SK-N-MC (cell line): ENCODE measurements around the gene ANK3.

Experiments
- DNase-seq: peaks from one replicate; pipeline ENCODE4 v3.0.0-alpha.2; 2011; ENCODE audit warnings: low read depth, low spot score
- H3K27ac ChIP-seq: fragments of 200-600 bp; sonication (generic); 2 replicates; pipeline ENCODE4 v1.5.1; 2016; ENCODE audit warnings: mixed run types
- H3K36me3 ChIP-seq: fragments of 200-600 bp; sonication (generic); 2 replicates; pipeline ENCODE4 v1.6.1; 2017; ENCODE audit warnings: antibody characterized with exemption, low read length, mixed read lengths; ENCODE audit not compliant: insufficient read depth
- H3K4me3 ChIP-seq: fragments of 200-600 bp; sonication (generic); 2 replicates; pipeline ENCODE4 v1.5.1; 2016
- H3K9ac ChIP-seq: fragments of 200-600 bp; sonication (generic); 2 replicates; pipeline ENCODE4 v1.8.0; 2017; ENCODE audit warnings: mixed run types, mixed read lengths; ENCODE audit not compliant: insufficient read length
- H3K9me3 ChIP-seq: fragments of 200-600 bp; sonication (generic); 2 replicates; pipeline ENCODE4 v1.6.1; 2017; ENCODE audit warnings: low read depth, mild to moderate bottlenecking, antibody characterized with exemption, low read length, moderate library complexity, mixed read lengths
- EZH2 ChIP-seq: fragments of 200-600 bp; sonication (generic); IDR thresholded peaks from one replicate; pipeline ENCODE4 v1.6.1; 2017; ENCODE audit warnings: antibody characterized with exemption
- FOXP2 ChIP-seq: optimal IDR thresholded peaks from 2 replicates; pipeline ENCODE3; 2011; ENCODE audit warnings: mild to moderate bottlenecking, moderate library complexity; ENCODE audit not compliant: insufficient read depth; ENCODE audit errors: extremely low read length, control extremely low read depth
- POLR2AphosphoS5 ChIP-seq: IDR thresholded peaks from 2 replicates; pipeline ENCODE4 v1.6.1; 2012; ENCODE audit warnings: mild to moderate bottlenecking, low read depth, low read length, borderline replicate concordance

Gene ANK3

DNA sequence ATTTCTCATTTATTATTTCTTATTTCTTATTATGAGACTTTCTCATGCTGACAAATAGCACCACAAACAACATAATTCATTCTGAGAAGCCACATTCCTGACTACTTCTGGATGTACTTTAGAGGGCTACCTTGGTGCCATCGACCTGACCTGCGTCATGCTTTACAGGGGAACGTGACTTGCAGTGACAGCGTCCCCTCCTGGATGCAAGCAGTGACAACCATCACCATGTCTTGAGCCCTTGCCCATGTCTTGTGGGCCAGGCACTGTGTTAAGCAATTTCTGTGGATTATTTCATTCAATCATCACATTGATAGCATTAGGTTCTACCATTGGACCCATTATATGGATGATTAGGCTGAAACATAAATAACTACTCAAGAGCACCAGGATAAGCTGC is 137.0 kb downstream of the ANK3 start:
- Histone ChIP-seq H3K9ac (no peak overlapping the region), H3K27ac (no peak overlapping the region), H3K4me3 (no peak overlapping the region), H3K9me3 (no peaks in the 10 kb centered on the region), H3K36me3 (no peaks in the 10 kb centered on the region)
- DNase-seq, result no peak
- TF ChIP-seq EZH2 (no peak), POLR2AphosphoS5 (no peak)

DNA sequence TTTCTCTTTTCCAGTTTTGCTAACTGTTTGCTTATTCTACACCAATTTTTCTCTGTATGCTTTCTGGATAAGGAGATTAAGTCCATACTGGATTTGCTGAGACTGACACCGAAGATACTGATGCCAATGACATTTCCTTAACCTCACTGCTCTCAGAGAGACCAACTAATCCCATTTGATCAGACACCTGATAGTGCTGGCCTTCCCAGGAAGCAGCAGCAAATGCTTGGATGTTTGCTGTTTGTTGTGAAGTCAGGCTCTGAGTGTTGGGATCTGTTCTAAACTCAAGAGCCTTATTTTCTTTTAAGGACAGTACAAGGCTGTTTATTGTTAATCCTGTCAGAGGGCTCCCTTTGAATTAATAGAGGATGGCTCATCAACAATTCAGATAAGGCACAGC is 143.3 kb downstream of the ANK3 start:
- Histone ChIP-seq H3K9ac (no peak overlapping the region), H3K4me3 (no peak overlapping the region), H3K9me3 (no peaks in the 10 kb centered on the region), H3K36me3 (no peaks in the 10 kb centered on the region), H3K27ac (no peak overlapping the region)
- no peak for TF ChIP-seq POLR2AphosphoS5
- no peak for TF ChIP-seq EZH2
- no peak for TF ChIP-seq FOXP2
- DNase-seq, result no peak

DNA sequence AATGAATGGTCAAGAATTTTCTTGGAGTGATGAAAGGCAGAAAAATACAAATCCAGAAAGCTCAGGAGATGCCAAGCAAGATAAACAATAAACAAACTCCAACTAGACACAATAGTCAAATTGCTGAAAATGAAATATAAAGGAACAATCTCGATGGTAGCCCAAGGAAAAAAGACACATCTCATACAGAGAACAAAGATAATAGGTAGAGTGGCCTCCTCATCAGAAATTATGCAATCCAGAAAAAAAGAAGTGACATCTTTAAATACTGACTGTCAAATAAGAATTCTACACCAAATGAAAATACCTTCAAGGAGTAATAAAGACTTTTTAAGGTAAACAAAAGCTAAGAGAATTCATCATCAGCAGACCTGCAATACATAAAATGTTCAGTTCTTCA is 150.4 kb downstream of the ANK3 start:
- Histone ChIP-seq H3K9me3 (no peaks in the 10 kb centered on the region), H3K36me3 (no peaks in the 10 kb centered on the region), H3K27ac (no peak overlapping the region), H3K4me3 (no peak overlapping the region), H3K9ac (no peak overlapping the region)
- DNase-seq, result no peak
- TF ChIP-seq EZH2, result no peak
- TF ChIP-seq POLR2AphosphoS5, result no peak
- TF ChIP-seq FOXP2, result no peak

DNA sequence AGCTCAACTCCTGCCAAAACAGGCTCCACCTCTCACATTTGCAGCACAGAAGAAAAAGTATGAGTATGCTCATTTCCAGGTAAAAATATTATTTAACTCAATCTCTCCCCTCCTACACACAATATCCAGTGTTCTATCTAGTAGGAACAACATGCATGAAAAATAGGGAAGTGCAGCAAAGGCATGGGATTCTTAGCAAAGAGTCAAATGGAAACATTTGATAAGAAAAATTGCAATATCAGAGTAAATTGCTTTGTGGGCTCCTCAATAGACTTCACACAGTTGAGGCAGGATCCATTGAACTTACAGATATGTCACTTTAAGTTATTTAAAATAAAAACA is 150.9 kb downstream of the ANK3 start:
- TF ChIP-seq FOXP2, result no peak
- TF ChIP-seq POLR2AphosphoS5, result no peak
- TF ChIP-seq EZH2, result no peak
- no peak overlapping the region for H3K9ac ChIP-seq
- DNase-seq, result no peak
- no peak overlapping the region for H3K27ac ChIP-seq
- no peak overlapping the region for H3K4me3 ChIP-seq
- H3K36me3 ChIP-seq, result no peaks in the 10 kb centered on the region
- H3K9me3 ChIP-seq, result no peaks in the 10 kb centered on the region

DNA sequence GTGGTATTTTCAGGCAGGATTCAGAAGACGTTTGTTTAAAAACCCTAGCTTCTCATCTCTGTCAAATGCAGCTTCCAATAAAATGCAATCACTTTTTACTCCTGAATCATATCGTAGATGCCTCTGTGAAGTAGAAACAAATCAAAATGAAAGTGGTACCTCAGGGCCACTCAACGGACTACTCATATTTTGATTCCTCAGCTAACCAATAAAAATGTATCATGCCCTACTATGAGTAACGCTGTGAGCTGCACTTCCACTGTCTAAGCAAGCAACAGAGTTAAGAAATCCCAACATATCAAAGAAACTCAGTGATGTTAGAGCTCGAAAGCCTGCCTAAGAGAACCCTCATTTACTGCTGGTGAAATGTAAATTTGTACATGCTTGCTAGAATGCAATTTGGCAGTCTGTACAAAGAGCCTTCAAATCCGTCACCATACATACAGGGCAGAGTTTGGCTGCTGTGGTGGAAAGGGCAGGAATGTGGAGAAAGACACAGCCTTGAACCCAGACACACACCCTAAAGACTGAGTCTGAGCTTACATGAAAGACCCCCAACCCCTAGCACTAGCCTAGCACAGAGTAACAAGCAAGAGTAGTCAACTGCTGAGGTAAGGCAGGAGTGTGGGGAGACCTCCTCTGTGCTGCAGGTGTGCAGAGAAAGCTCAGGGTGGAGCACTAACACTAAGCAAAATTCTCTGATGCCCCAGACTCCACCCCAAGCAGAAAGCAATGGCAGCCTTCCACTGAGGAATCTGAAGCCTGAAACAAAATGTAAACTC is 151.5 kb downstream of the ANK3 start:
- no peak overlapping the region for H3K27ac ChIP-seq
- no peak for DNase-seq
- H3K4me3 ChIP-seq, result no peak overlapping the region; the same call in 1 of the 2 replicates
- TF ChIP-seq FOXP2 (no peak), POLR2AphosphoS5 (no peak), EZH2 (no peak)
- no peak overlapping the region for H3K9ac ChIP-seq
- no peaks in the 10 kb centered on the region for H3K9me3 ChIP-seq
- no peaks in the 10 kb centered on the region for H3K36me3 ChIP-seq

DNA sequence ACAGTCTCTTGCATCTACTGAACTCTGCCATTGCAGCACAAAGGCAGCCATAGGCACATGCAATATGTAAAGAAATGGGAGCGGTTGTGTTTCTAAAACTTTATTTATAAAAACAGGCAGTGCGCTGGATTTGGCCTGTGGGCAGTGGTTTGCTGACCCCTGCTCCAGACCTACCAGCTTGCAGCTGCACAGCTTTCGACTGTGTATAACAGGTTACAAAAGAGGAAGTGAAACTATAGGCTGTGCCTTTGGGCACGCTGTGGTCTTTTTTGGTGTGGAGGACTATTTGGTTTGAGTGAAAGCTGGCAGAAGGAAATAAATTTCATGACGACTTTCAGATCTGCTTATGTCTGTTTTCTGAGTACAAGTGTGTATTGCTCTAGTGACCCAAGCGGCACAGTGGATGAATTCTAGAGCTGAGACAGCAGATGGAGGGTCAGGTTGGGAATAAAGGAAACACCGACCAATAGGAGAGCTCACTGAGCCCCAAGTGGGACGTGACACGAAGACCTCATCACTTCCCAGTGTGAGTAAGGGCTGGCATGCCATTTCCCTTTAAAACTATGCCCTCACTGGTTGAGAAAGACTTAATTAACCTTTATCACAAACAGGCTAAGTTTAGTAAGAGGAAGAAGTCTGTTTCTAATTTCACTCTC is 152.7 kb downstream of the ANK3 start:
- H3K27ac ChIP-seq, result no peak overlapping the region
- no peak overlapping the region for H3K9ac ChIP-seq
- no peak for DNase-seq
- no peaks in the 10 kb centered on the region for H3K9me3 ChIP-seq
- H3K36me3 ChIP-seq, result no peaks in the 10 kb centered on the region
- TF ChIP-seq EZH2, result no peak
- TF ChIP-seq POLR2AphosphoS5, result no peak
- TF ChIP-seq FOXP2, result no peak
- no peak overlapping the region for H3K4me3 ChIP-seq

DNA sequence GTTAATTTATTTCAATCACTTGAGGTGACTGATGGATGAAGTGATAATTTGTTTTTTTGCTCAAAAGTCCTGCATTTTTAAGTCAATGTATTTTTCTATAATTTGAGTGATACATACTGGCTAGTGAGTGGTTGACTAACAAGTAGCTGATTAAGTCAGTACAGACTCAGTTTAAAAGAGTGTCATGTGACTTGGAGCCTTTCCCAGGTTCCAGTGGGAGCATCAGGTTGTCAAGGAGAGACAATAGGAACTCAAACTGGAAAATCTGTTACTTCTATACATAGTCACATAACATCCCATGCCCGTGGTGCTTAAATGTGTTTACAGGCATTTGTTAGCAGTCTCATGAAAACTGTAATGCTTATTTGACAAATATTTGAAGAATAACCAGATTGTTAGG is 154.7 kb downstream of the ANK3 start:
- no peak for DNase-seq

DNA sequence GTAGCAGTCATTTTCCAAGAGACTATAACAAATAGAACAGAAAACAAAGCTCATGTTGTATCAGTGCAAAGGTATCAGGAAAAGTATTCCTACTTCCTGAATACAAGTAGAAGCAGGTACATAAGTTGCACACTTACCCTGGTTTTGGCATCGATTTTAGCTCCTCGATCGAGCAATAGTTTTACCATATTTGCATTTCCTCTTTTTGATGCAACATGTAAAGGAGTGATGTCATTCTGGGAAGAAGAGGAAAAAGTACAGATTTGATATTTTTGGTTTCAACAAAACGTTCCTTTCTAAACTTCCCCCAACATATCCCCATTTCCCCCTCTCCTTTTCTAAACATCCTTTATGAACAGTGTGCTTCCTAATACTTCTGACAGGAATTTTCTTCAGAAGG is 155.1 kb downstream of the ANK3 start:
- DNase-seq, result no peak
- no peaks in the 10 kb centered on the region for H3K9me3 ChIP-seq
- H3K9ac ChIP-seq, result no peak overlapping the region
- TF ChIP-seq POLR2AphosphoS5, result no peak
- TF ChIP-seq FOXP2, result no peak
- TF ChIP-seq EZH2, result no peak
- H3K27ac ChIP-seq, result no peak overlapping the region
- H3K36me3 ChIP-seq, result no peaks in the 10 kb centered on the region
- H3K4me3 ChIP-seq, result no peak overlapping the region

More for the DNA sequence above, 154.7 kb downstream of the ANK3 start:
- Histone ChIP-seq H3K9ac (no peak overlapping the region), H3K9me3 (no peaks in the 10 kb centered on the region), H3K27ac (no peak overlapping the region), H3K4me3 (no peak overlapping the region), H3K36me3 (no peaks in the 10 kb centered on the region)
- TF ChIP-seq POLR2AphosphoS5, result no peak

DNA sequence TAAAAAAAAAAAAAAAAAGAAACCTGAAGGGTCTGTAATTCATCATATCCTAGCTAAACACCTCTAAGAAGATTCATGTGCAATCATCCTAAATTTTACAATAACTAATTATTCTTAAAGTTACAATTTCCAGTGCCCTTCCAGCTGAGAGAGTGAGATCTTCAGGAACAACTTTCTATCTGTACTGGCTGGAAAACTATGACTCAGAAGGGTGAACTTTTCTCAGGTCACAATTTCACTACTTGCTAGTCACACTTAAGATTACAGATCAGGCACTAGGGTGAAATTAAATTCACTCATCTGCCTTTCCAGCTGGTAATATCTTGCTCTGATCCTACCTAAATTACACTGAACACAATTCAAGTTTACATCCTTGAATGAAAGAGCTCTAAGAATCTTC is 158.8 kb downstream of the ANK3 start:
- H3K9me3 ChIP-seq, result no peaks in the 10 kb centered on the region
- no peak for DNase-seq
- TF ChIP-seq FOXP2, result no peak
- no peak for TF ChIP-seq POLR2AphosphoS5
- no peak for TF ChIP-seq EZH2
- no peak overlapping the region for H3K27ac ChIP-seq
- no peak overlapping the region for H3K4me3 ChIP-seq
- H3K36me3 ChIP-seq, result no peaks in the 10 kb centered on the region
- no peak overlapping the region for H3K9ac ChIP-seq
